ENCODE measurements around the gene IQCH.

- TF ChIP-seq POLR2A (conservative IDR thresholded peaks at IDR 0.05) (no peak), MAFF (IDR thresholded peaks at IDR 0.05; ENCODE audit: low read length) (no peak), SRF (CRISPR knock-in tag; IDR thresholded peaks at IDR 0.05) (no peak)
These were observed 129.3 kb downstream of the IQCH start for GRCh38 chr15:67383899-67384298.

All from K562 (cell line).